ENCODE measurements around the gene PPP1R13B.
A peak's percentile ranks its signal among the peaks of the same experiment; 100 is the strongest.

Gene PPP1R13B

DNA sequence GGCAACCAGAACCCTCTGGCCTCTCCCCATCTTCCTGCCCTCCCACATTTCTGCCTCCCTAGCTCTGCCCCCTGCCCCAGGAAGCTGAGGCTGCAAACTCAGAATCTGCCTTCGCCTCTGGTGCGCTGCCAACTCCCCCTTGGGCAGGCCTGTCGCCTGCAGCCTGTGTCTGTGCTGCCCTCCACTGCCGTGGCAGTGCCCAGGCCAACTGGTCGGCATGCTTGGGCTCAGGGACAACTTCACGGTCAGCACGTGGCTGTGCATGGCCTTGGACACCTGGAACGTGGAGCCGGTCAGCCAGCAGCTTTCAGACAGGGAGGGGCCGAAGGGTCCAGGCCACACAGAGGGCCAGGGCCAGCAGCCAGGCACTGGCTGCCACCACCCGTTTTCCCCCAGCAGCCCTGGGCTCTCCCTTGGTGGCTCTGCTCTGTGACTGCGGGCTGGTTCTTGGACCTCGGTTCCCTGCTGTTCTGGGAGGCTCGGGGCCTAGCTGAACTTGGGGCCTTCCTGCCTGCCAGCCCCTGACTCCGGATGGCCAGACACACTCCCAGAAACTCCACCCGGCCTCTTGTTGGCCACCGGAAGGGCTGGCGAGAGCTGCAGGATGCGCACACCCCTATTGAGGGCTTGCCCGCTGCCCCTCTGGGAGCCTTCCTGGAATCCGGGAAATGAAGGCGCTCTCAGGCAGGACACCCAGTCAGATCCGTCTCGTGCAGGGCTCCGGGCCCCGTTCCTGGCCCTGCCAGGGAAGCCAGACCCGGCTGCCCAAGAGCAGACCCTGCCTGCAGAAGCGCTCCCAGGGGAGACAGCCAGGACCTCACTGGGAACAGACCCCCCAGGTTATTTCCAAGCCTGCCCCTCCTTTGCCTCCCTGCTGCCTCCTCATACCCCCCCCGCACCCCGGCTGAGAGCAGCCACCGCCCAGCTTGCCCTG, 34.2 kb upstream of the PPP1R13B start:
- no peak for DNase-seq (ENCODE audit: low read depth)

DNA sequence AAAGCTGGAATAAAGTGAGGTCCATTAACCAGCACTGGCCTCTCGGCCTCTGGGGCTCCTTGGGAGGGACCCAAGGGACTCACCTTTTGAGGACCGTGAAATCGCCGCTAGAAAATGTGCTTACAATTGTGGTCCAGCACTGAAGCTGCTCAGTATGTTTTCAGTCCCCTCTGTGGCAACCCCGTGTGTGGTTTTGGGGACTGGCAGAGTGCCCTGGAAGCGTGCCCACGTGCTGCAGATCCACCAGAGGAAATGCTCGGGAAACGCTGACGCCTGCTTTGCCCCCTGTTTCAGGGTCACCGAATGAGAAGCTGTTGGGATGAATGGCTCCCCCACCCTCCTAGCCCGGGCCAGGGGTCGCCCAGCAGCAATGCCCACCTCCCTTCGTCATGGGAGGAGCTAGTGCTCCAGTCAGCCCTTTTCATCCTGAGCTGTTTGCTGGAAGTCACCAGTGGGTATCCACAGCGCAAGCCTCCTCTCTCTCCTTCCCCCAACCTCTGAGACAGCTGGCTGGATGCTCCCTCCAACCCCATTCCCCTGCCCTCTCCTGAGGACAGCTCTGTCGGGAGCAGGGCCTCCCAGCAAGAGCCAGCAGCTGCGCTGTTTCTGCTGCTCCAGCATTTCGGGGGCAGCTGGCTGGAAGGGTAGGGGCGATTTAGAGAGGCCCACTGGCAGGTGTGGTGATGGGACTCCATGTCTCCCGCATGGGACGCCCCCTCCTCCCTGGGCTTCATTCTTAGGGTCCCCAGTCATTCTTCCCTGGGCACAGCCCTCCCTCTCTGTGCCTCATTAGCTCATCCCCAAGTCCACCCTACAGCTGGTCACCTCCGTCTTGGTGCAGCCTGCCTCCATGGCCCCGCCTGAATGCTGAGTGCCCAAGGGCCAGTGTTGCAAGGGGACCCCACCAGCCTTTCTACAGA, 33.2 kb upstream of the PPP1R13B start:
- peak; percentile 39 for DNase-seq (ENCODE audit: low read depth)

DNA sequence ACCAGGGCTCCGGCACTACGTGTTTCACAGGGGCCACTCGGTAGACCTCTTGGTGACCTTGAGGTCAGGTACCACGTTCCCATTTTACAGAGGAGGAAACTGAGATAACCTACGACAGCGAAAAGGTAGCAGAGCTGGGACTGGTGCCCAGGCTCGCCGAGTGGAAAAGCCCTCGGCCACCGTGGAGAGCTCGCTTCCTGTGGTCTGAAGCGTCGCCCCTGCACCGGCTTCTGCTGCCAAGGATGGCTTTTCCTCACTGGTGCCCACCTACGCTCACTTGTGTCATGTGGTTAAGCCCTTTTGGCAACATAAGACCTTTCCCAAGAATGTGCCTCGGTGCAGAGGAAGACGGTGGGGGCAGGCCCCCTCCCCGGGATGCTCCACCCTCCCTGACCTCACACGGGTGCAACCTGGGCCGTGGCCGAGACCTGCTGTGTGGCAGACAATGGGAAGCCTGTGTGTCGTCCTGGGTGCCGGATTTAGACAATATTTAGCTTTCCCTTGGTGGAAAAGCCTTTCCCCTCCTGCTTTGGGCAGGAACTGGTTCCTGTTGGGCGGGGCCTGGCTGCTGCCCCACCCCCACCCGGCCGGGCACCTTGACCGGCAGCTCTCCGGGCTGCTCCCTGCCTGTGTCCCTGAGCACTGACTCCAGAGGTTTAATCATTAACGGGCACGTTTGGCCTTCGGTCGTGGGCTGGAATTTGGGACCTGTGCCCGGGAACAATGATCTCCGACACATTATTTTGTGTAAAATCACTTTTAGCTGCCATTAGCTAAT, 32.4 kb upstream of the PPP1R13B start:
- no peak for DNase-seq (ENCODE audit: low read depth)

DNA sequence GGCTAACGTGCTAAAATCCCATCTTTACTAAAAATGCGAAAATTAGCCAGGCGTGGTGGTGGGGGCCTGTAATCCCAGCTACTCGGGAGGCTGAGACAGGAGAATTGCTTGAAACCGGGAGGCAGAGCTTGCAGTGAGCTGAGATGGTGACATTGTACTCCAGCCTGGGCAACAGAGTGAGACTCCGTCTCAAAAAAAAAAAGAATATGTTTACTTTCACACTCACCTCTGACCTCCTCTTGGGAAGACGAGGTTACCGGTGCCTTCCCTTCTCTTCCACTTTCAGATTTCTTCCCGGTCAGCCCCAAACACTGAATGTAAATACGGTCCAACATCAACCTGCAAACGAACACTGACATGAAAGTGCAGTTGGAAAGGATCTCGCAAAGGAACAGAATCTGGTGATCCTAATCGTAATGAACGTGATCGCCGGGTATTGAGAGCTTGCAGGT, 31.8 kb upstream of the PPP1R13B start:
- no peak for DNase-seq (ENCODE audit: low read depth)

DNA sequence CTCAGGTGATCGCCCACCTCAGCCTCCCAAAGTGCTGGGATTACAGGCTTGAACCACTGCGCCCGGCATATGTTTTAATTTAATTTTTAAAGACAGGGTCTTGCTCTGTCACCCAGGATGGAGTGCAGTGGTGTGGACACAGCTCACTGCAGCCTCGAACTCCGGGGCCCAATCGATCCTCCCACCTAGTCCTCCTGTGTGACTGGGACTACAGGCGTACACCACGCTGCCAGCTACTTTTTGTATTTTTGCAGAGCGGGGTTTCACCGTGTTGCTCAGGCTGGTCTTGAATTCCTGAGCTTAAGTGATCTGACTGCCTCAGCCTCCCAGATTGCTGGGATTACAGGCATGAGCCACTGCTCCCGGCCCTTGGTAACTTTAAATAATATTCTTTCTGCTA, 30.8 kb upstream of the PPP1R13B start:
- DNase-seq (ENCODE audit: low read depth), result no peak

DNA sequence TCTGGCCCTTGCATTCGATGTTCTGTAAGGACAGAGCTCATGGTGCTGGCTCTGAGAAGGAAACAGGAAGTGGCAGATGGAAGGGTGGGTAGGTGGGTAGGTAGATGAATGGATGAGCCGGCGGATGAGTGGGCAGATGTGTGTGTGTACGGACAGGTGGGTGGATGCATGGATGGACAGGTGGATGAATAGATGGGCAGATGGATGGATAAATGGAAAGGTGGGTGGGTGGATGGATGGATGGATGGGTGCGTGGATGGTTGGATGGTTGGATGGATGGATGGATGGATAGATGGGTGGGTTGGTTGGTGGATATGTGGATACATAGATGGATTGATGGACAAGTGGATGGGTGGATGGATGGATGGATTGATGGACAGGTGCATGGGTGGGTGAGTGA, 27.6 kb upstream of the PPP1R13B start:
- DNase-seq (ENCODE audit: low read depth), result no peak

DNA sequence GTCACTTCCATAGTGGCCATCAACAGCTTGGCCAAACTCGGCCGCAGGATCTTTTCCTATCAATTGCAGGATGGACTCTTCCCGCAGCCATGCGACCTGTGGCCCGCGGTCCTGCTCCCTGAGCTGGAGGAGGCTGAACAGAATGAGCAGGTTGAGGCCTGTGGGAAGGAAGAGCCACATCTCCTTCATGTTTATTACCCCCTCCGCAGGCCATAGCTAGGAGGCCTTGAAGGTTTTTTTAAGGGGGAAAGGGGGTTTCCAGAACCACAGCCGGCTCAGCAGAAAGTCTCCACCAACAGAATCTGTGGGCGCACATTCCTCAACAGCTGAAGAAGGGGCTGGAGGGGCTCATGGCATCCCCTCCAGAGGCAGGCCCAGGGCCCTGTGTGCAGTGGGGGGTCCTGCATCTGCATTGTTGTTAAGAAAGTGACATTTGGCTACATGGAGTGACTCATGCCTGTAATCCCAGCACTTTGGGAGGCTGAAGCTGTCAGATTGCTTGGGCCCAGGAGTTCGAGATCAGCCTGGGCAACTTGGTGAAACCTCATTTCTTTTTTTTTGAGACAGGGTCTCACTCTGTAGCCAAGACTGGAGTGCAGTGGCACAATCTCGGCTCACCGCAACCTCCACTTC, 25.2 kb upstream of the PPP1R13B start:
- no peak for DNase-seq (ENCODE audit: low read depth)

DNA sequence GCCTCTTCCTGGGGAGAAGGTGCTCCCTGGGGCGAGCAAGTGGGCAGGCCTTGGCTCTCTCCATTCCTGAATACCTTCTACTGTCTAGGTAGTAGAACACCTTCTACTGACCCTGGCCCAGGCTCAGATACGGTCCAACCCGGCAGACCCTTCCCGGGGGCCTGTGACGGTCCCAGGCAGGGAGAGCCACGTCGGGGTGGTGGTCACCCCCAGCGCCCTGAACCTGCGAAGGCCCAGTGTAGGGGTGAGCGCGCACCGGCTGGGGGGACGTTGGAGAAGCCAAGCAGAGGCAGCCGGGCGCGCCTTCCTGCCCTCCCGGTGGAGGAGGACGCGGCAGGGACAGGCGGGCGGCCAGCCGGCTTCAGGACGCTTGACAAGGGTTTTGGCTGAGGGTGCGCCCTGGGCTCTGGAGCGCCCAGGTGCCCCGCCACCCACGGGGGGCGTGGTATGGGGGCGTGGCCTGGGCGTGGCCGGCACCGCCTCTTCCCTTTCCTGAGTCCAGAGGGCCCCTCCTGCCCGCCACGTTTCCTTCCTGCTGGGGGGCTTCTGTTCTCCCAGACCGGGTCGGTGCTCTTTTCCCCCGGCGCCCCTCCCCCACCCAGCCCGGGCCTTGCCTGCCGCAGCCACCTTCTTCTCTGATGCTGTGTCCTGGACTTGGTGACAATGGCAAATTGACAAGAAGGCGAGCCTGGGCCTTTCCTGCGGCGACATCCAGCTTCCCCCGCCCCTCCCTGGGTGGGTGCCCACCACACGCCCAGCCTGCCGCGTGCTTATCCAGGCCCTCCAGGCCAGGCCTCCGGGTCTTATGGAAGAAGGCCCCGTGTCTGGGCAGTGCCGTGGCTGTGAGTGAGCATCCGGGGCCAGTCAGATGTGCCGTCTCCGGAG, 24.5 kb upstream of the PPP1R13B start:
- no peak for DNase-seq (ENCODE audit: low read depth)

DNA sequence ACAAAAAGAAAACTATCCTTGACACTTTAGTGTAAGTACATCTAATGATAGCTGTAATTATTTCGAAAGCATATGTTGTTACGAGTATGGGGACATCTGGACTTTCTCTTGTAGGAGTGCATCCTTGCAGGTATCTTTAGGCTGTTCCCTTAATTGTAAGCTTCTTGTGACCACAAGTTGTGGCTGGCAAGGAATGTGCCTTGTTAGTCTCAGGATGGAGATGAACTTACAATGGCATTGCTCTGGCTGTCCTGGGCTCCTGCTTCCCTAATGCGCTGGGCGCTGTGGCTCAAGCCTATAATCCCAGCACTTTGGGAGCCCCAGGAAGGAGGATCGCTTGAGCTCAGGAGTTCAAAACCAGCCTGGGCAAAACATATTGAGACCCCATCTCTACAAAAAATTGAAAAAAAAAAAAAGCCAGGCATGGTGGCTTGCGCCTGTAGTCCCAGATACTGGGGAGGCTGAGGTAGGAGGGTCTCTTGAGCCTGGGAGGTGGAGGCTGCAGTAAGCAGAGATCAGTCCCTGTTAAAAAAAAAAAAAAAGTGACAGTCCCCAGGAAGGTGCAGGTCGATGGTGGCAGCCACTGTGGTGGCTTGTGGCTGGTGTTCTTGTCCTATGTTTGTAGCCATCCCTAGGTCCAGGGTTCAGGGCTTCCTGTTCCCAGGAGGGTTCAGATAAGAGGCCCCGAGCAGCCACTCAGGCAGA, 23.7 kb upstream of the PPP1R13B start:
- DNase-seq (ENCODE audit: low read depth), result no peak

DNA sequence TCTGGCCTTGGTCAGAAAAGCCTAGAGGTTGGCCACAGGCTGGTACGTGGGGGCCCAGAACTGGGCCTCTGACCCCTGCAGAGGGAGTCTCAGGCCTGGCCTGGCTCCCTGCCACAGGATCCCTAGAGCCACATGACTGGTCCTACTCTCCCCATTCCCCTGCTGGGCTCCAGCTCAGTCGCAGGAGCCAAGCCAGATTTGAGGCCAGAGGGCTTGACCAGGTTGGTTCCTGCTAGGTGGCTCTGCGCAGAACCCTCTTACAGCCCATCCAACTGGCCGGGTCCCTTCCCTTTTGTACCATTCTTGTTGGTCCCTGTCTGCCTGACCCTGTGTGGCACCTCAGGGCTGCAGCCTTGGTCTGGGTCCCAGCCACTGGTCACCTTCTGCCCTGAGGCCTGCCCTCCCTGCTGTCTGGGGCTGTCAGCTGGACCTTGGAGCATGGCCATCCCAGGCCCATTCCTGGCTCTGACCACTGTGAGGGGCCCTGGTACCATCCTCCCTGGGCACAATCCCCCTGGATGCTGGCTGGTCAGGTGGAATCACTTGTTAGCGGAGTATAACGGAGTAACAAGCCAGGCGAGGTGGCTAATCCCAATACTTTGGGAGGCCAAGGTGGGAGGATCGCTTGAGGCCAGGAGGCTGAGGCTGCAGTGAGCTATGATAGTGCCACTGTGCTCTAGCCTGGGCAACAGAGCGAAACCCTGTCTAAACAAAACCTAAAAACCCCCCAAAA, 22.9 kb upstream of the PPP1R13B start:
- DNase-seq (ENCODE audit: low read depth), result no peak

DNA sequence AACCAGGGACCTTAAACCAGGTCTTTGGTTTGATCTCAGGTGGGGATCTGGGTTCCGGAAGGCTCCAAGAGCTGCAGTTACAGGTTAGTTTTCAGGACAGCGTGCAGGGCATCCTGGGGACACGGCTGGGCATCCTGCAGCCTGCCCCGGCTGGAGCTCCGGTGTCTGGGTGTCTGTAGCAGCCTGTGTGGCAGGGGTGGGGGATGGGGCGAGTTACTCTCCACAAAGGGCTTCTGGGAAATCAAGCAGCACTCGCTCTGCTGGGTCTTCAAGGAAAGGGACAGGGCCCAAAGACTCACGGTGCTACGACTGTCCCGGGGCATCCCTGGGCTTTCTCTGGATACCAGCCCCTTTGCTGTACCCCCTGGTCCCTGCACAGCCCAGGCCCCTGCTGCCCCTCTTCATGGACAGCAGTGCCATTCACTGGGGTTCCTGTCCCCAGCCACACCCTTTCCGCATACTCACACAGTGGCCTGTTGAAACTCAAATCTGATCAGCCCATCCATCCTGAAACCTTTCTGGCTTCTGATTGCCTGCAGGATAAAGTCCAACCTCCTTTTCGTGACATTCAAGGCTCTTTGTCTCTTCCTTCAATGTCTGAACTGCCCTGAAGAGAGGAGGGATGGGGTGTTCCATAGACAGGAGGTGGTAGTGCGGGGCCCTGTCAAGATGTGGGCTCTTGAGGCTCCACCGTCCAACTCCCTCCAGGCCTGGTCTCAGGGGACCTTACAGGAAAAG, 22.2 kb upstream of the PPP1R13B start:
- DNase-seq (ENCODE audit: low read depth), result no peak

DNA sequence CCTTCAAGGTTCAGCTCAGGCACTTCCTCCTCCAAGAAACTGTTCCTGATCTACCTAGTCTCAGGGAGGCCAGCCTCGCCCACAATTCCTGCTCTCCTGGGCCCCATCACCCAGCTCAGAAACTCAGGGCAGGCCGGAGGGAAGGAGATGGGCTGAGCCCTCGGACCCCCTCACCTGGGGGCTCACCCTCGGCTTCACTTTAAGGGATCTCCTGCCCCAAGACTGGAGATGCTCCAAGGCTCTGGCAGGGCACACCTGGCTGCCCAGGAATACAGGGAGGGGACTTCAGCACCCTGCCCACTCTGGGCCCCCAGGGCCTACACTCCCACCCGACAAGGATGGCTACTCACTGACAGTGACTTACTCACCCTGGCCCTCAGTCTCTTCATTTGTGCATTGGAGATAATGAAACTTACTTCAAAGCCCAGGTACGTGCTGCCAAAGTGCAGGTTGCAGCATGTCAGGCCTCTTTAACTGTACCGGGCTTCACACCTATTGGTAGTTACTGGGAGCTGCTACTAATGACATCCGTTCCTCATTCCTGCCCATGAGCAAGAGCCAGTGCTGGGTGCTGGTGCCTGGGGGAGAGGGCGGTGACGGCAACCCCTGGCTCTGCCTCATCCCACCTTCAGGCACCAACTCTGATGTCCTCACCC, 21.0 kb upstream of the PPP1R13B start:
- no peak for DNase-seq (ENCODE audit: low read depth)

DNA sequence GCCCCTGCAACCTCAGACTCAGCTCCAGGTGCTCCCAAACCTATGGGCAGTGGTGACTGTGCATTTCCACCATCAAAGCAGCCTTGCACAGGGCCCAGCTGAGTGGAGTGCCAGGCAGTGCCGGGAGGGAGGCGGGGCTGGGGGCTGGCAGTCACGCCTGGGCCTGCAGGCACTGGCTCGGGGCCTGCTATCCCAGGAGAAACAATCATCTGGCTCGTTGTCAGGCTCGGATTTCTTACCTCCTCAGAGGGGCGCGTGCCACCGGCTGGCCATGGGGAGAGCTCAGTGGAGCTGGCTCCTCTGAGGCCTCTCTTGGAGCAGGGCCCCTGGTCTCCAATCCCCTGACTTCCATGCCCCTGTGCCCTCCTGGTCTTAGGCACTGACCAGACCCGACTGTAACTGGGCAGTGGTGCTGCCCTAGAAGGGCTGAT, 20.2 kb upstream of the PPP1R13B start:
- no peak for DNase-seq (ENCODE audit: low read depth)

DNA sequence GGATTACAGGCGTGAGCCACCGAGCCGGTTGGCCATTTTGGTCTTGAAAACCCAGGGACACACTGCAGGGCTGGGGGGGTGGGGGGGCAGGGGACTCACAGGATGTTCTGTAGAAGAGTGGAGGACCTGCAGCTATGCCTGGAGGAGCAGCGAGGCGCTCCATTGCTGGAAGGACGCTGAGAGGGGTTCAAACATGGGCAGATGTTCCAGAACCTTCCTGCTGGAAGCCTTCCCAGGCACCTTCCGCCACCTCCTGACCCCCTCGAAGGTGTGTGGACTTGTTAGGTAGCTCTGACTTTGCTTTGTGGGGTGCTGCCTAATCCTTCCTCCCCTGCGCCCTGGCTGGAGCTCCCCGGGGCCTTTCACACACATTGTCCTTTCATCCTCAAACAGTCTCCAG, 19.6 kb upstream of the PPP1R13B start:
- DNase-seq (ENCODE audit: low read depth), result no peak

DNA sequence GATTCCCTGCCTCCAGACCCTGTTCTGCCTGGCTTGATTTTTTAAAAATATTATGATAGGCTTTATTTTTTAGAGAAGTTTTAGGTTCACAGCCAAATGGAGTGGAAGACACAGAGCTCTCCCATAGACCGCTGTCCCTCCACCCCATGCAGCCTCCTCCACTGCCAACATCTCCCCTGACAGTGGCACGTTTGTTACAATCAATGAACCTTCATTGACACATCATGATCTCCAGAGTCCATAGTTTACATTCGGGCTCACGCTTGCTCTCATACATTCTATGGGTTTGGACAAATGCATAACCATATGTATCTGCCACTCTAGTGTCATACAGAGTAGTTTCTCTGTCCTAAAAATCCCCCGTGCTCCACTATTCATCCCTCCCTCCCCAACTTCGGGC, 15.9 kb upstream of the PPP1R13B start:
- DNase-seq (ENCODE audit: low read depth), result no peak

DNA sequence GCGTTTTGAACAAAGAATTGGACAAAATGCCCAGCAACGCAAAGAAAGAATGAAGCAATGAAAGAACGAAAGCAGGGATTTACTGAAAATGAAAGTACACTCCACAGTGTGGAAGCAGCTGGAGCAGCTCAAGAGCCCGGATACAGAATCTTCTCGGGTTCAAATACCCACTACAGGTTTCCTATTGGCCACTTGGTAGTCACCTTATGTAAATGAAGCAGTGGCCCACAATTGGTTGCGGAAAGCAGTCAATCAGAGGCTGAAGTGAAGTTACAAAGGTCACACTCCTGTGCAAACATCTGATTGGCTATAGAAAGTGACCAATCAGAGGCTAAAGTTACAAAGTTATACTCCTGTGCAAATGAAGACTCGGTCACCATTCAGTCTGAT, 15.0 kb upstream of the PPP1R13B start:
- DNase-seq (ENCODE audit: low read depth), result no peak

DNA sequence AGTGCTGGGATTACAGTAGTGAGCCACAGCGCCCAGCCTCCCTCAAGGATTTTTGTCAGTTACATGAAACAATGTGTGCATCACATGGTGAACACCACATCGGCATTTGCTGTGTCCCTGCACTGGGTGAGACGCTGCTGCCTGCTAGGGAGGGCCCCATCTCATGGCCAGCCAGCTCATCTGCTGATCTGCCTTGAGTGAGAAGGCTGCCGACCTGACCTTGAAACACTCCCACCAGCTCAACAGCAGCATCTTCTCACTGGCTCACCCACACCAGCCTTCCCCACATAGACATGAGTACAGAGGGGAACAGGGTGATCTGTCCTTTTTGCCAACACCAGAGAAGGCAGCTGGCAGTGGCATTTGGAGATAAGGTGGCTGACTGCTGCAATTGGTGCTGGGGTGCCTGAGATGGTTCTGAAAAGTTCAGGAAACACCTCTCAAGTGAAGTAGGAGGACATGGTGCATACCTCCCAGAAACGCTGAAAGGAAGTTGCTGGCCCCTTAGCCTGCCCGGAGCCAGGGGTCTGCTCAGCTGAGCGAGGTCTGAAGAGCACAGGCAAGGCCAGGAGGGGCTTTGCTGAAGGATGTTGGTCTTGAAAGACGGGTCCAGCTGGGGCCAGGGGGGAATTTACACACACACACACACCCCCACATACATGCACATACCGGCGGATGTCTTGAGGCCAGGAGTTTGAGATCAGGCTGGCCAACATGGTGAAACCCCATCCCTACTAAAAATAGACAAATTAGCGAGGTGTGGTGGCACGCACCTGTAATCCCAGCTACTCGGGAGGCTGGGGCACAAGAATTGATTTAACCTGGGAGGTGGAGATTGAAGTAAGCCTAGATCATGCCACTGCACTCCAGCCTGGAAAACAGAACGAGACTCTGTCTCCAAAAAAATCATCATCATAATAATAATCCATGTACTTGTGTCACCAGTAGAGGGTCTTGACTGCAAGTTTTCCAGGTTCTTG, 14.3 kb upstream of the PPP1R13B start:
- DNase-seq (ENCODE audit: low read depth), result no peak
